Activated CD4-positive, alpha-beta T cell treated with anti-CD3 and anti-CD28 coated beads, Interleukin-2, amount 50 U/mL, for 1 hour (primary cell): ENCODE measurements around the gene NKD2.

Source experiments
- DNase-seq: peaks from one replicate; pipeline ENCODE4 v3.0.0-alpha.2; 2020

Gene NKD2

DNA sequence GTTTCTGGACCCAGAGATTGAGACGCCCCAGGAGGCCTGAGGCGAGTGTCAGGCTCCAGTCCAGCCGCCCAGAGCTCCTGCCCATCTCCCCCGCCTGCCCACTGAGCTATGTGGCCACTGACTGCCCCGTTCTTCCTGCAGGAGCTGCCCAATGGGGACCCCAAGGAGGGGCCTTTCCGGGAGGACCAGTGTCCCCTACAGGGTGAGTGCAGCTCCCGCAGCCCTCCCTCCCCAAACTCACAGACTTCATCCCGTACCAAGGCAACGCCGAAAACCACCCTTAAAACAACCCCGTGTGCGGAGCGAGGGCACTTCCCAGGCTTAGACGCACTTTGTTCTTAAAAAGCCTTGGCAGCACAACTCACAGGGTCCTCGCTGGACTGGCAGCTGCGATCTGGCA is 23.4 kb downstream of the NKD2 start:
- DNase-seq: no peak

DNA sequence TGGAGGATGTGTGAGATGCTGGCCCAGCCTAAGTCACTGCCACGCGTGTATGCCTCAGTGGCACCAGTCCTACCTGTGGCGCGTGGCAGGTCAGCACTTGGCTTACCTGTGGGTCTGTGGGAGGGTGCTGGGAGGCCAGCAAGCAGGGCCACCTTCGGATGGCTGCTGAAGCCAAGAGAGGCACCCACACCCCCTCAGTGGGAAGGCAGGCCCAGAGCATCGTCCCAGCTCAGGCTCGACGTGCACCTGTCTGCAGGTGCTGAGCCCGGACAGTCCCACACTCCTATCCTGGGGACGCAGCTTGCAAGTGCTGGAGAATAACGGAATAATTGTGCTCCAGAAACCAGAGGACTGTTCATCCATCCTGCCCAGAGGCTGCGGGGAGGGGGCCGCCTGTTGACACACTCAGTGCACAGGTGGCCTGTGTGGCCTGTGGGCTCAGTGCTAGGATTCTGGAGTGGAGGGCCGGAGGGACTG is 24.0 kb downstream of the NKD2 start:
- DNase-seq: no peak

DNA sequence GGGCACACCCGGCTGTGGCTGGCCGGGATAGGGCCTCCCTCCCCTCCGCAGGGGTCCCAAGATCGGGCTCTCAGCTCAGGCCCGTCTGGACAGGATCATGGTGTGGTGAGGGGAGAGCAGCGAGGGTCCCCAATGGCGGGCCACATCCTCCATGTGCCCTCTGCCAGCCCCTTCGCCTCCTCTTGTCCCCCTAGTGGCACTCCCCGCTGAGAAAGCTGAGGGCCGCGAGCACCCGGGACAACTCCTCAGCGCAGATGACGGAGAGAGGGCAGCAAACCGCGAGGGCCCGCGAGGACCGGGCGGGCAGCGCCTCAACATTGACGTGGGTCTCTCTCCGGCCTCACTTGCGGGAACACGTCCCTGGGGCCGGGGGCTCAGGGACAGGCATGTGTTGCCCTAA is 24.6 kb downstream of the NKD2 start:
- no peak for DNase-seq

DNA sequence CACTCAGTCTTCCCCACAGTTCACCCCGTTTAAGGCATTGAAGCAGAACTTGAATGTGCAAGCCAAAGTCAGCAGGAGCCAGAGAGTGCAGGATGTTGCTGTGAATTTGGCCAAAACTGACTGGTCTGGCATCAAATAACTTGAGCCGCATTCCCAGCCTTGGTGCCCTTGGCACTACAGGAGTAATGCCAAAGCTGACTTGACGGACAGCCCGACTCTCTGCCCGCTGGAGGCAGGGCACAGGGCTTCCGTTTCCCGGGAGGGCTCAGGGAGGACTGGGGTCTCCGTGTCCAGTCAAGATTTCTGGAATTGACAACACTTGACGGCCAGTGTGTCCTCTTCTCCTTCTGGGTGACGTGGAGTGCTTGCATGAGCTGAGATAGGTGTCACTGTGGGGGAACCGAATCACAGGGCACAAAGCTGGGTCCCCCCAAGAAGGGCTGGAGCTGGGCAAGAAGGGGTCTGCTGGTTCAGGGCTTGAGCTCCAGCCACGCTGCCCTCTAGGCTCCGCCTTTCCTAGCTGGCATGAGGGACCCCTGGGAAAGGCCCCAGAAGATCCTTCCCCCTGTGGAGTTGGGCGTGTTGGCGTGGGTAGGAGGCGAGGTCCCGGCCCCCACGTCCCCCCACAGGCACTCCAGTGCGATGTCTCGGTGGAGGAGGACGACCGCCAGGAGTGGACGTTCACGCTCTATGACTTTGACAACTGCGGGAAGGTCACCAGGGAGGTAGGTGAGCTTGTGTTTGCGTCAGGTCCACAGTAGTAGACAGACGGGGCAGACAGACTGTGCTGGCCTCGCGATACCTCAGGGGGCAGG is 25.2 kb downstream of the NKD2 start:
- no peak for DNase-seq

DNA sequence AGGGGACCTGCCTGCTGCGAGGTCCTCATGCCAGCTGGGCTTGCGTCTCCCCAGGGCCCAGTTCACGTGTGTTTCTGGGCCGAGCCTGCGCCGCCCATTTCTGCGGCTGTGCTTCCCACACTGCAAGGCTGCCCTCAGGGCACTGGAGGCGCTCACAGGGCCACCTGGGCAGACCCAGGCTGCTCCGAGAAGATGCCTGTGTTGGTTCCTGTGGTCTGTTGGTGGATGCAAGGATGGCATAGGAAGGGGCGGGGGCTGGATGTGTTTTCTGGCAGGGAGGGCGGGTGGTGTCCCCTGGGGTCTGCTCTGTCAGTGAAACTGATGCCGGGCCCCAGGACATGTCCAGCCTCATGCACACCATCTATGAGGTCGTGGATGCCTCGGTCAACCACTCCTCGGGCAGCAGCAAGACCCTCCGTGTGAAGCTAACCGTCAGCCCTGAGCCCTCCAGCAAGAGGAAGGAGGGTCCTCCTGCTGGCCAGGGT is 25.9 kb downstream of the NKD2 start:
- DNase-seq: no peak

DNA sequence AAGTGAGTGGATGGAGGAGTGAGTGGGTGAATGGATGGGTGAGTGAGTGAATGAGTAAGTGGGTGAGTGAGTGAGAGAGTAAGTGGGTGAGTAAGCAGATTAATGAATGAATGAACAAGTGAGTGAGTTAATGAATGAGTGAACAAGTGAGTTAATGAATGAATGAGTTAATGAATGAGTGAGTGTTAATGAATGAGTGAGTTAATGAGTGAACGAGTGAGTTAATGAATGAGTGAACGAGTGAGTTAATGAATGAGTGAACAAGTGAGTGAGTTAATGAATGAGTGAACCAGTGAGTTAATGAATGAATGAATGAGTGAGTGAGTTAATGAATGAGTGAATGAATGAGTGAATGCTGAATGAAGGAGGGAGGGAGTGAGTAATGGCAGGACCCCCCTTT is 26.4 kb downstream of the NKD2 start:
- DNase-seq: no peak

DNA sequence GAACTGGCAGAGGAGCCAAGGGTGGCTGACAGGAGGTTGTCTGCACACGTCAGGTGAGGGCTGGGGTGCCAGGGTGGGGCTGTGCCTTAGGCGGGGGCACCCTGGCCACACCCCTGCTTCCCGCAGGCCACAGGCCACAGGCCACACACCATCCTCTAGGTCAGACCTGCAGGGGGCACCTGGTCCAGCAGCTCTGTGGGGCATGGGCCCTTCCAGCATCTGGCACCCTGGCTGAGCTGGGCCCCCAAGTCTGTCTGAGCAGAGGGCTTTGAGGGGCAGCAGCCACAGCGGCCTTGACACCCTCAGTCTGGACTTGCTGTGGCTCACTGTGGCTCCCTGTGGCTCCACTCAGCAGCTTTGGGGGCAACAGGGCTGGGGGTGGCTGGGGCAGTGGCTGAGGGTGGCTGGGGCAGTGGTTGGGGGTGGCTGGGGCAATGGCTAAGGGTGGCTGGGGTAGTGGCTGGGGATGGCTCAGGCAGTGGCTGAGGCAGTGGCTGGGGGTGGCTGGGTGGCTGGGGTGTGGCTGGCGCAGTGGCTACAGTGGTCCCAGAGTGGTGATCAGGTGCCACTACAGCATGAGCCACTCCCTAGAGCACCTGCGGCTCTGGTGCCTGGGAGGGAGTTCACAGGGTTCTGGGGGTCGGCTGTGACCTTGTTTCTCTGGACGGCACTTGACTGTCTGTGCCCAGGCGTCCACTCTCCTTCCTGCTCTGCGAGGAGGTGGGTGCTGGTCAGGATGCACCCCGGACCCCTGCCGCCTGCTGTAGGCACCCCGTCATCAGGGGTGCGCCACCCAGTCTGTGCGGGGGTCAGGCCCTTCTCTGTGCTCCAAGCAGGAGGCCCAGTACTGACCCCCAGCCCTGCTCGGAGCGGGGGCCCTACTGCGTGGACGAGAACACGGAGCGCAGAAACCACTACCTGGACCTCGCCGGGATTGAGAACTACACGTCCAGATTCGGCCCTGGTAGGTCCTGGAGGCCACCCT is 27.1 kb downstream of the NKD2 start:
- no peak for DNase-seq

DNA sequence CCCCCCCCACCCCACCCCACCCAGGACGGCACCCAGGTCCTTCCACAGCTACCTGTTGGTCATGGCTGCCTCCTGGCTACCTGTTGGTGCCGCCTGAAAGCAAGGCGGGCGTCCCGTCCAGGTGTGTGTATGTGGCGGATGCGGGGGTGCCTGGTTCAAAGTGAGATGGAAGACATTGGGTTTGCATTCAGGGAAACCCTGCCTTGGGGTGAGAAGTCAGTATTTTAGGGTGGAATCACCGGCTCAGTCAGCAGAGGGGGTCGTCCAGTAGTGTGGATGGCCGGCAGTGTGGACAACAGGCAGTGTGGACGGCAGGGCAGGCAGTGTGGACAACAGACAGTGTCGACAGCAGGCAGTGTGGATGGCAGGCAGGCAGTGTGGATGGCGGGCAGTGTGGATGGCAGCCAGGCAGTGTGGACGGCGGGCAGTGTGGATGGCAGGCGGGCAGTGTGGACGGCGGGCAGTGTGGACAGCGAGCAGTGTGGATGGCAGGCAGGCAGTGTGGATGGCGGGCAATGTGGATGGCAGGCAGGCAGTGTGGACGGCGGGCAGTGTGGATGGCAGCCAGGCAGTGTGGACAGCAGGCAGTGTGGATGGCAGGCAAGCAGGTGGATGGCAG is 28.0 kb downstream of the NKD2 start:
- DNase-seq: no peak

DNA sequence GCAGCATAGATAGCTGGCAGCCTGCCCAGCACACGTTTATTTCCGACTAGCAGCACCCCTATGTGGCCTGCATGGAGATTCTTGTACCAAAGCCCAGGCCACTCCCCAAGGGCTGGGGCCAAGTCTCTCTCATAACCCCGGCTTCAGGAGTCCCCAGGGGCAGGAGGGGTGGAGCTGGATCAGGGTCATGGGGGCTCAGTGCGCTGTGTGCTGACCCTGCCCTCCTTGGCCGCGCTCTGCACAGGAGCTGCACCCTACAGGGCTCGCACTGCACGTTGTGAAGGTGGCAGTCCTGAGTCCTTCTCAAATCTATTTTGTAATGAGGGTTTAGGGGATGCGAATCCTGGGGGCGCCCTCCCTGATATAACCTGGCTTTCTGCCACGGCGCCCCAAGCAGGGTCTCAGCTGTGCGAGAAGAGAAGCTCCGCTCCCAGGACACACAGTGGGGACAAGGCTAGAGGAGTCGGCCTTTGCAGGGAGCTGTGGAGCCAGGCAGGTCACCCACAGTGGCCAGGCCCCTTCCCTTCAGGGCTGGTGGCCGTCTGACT is 28.6 kb downstream of the NKD2 start:
- DNase-seq: no peak

DNA sequence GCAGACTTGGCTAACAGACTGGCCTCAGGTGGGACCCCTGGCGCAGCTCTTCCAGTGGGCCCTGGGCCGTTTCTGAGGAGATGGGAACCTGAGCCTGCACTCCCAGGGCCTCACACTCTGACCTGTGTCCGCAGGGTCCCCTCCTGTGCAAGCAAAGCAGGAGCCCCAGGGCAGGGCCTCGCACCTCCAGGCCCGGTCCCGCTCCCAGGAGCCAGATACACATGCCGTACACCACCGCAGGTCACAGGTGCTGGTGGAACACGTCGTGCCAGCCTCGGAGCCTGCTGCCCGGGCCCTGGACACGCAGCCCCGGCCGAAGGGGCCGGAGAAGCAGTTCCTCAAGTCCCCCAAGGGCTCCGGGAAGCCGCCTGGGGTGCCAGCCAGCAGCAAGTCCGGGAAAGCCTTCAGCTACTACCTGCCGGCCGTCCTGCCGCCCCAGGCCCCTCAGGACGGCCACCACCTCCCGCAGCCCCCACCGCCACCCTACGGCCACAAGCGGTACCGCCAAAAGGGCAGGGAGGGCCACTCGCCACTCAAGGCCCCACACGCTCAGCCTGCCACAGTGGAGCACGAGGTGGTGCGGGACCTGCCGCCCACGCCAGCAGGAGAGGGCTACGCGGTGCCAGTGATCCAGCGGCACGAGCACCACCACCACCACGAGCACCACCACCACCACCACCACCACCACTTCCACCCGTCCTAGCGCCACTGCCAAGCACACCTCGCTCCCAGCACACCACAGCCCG is 29.2 kb downstream of the NKD2 start:
- DNase-seq: no peak

DNA sequence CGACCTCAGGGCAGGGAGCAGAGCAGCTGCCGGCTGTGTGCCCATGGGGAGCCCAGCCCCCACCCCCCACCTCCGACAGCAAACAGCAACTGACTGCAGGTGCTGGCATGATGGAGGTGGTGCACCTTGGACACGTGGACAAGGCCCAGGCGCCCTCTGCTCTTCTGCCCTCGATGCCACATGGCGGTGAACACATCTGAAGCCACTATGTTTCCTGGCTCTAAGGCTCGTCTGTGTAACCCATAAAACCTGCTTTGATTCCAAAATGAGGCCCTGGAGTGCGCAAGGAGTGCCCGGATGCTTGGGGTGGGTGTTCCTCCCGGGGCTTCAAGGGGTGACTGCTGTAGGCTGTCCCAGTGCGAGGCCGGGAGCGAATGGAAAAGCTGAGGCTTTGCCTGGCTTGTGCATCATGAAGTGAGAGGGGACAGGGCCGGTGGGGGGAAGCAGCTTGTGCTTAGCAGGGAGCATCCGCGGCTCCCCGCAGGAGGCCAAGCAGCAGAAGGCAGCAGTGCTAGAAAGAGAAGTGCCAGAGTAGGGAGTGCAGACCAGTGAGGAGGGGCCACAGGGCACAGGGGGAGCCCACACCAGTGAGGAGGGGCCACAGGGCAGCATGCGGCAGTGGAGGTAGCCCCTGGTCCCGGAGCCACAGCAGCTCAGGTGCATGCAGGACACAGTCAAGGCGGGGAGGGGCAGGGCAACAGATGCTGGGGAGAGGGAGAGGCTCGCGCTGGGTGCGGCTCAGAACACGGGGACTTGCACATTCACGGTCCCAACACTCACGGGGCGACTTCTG is 30.0 kb downstream of the NKD2 start:
- no peak for DNase-seq

DNA sequence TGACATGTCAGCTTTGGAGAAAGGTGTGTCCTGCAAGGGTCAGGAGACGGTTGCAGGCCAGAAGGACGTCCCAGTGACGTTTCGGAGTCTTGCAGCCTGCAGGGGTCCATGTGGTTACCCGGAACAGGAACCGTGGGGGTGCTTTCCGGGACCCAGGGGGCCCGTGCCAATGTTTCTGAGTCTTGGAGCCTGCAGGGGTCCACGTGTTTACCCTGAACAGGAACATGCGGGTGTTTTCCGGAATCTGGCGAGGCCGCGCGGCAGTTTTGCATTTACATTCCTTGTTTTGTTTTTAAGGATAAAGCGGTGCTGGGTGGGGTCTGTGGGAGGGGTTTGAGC is 30.6 kb downstream of the NKD2 start:
- no peak for DNase-seq

DNA sequence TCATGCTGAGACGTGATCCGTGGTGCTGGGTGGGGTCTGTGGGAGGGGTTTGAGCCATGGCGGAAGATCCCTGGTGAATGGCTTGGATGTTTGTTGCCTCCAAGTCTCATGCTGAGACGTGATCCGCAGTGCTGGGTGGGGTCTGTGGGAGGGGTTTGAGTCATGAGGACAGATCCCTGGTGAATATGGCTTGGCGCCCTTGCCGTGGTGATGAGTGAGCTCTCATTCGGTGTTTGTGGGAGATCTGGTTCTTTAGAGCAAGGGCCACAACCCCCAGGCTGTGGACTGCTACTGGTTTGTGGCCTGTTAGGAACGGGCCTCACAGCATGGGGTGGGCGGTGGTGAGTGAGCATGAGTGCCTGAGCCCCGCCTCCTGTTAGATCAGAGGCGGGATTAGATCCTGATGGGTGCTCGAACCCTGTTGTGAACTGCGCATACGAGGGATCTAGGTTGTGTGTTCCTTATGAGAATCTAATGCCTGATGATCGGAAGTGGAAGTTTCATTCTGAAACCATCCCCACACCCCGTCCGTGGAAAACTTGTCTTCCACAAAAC is 31.2 kb downstream of the NKD2 start:
- no peak for DNase-seq

DNA sequence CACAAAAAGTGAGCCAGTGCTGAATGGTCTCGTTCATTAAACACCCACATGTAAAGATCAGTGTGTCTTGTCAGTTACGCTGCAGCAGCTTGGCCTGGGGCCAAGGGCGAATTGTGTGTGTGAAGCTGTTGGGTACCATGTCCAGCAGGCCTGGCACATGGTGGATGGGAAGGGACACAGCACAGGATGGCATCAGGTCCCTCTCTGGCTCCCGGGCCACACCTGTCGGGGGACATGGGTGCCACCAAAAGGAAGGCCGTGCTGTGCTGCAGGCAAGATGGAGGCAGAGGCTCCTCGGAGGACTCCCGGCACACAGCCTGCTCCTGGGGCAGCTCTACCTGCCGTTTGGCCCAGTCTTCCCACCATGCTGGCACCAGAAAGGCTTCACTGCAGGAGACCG is 32.0 kb downstream of the NKD2 start:
- DNase-seq: no peak

DNA sequence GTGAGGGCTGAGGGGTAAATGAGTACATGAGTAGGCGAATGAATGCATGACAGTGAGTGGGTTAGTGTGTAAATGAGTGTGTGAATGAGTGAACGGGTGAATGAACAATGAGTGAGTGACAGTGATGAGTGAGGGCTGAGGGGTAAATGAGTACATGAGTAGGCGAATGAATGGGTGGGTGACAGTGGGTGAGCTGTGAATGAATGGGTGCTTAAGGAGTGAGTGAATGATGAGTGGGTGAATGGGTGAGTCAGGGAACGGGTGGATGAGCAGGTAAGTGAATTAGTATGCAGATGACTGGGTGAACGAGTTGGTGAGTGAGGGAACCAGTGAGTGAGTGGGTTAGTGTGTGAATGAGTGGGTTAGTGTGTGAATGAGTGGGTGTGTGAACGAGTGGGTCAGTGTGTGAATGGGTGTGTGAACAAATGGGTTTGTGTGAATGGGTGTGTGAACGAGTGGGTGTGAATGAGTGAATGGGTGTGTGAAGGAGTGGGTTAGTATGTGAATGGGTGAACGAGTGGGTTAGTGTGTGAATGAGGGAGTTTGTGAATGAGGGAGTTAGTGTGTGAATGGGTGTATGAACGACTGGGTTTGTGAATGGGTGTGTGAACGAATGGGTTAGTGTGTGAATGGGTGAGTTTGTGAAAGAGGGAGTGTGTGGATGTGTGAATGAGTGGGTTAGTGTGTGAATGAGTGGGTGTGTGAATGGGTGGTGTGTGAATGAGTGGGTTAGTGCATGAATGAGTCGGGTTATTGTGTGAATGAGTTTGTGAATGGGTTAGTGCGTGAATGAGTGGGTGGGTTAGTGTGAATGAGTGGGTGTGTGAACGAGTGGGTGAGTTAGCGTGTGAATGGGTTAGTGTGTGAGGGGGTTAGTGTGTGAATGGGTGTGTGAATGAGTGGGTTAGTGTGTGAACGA is 32.9 kb downstream of the NKD2 start:
- no peak for DNase-seq

DNA sequence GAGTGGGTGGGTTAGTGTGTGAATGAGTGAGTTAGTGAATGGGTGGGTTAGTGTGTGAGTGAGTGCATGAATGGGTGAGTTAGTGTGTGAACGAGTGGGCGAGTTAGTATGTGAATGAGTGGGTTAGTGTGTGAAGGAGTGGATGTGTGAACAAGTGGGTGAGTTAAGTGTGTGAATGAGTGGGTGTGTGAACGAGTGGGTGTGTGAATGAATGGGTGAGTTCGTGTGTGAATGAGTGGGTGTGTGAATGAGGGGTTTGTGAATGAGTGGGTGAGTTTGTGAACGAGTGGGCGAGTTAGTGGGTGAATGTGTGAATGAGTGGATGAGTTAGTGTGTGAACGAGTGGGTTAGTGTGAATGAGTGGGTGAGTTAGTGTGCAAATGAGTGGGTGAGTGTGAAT is 34.0 kb downstream of the NKD2 start:
- DNase-seq: no peak

DNA sequence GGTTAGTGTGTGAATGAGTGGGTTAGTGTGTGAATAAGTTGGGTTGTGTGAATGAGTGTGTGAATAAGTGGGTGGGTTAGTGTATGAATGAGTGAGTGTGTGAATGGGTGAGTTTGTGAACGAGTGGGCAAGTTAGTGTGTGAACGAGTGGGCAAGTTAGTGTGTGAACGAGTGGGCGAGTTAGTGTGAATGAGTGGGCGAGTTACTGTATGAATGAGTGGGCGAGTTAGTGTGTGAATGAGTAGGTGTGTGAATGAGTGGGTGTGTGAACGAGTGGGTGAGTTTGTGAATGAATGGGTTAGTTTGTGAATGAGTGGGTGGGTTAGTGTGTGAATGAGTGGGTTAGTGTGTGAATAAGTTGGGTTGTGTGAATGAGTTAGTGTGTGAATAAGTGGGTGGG is 34.7 kb downstream of the NKD2 start:
- no peak for DNase-seq

DNA sequence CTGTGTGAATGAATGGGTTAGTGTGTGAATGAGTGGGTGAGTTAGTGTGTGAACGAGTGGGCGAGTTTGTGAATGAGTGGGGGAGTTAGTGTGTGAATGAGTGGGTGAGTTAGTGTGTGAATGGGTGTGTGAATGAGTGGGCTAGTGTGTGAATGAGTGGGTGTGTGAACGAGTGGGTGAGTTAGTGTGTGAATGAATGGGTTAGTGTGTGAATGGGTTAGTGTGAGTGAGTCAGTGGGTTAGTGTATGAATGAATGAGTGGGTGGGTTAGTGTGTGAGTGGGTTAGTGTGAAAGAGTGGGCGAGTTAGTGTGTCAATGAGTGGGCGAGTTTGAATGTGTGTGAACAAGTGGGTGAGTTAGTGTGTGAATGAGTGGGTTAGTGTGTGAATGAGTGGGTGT is 35.5 kb downstream of the NKD2 start:
- no peak for DNase-seq

DNA sequence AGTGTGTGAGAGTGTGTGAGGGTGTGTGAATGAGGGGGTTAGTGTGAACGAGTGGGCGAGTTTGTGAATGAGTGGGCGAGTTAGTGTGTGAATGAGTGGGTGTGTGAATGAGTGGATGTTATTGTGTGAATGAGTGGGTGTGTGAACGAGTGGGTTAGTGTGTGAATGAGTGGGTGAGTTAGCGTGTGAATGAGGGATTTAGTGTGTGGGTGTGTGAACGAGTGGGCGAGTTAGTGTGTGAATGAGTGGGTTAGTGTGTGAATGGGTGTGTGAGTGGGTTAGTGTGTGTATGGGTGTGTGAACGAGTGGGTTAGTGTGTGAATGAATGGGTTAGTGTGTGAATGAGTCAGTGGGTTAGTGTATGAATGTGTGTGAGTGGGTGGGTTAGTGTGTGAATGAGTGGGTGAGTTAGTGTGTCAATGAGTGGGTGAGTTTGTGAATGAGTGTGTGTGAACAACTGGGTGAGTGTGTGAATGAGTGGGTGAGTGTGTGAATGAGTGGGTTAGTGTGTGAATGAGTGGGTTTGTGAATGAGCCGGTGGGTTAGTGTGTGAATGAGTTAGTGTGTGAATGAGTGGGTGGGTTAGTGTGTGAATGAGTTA is 37.5 kb downstream of the NKD2 start:
- DNase-seq: no peak
